Transverse colon (tissue), 4 donors: Measurements from ENCODE around the gene ACR. TPM values are rescaled to one million over a fixed set of nuclear protein-coding genes. Genes with fewer than 3 reads are reported as not detected.

Experiments used
- DNase-seq: peaks from one replicate; pipeline ENCODE4 v3.0.0-alpha.2; 2019
- H3K27ac ChIP-seq, 4 donors: fragments of 200-600 bp; sonication (generic); 2 replicates each; pipeline ENCODE4 v1.5.1; 2016 to 2018; ENCODE audit warnings: inconsistent platforms in 4 of 4
- H3K27me3 ChIP-seq: fragments of 200-600 bp; sonication (generic); 2 replicates; pipeline ENCODE4 v1.5.1; 2017; ENCODE audit warnings: inconsistent platforms
- H3K36me3 ChIP-seq, 4 donors: fragments of 200-600 bp; sonication (generic); 2 replicates each; pipeline ENCODE4 v1.5.1; 2017 to 2019; ENCODE audit warnings: inconsistent platforms in 4 of 4
- H3K4me1 ChIP-seq, 4 donors: fragments of 200-600 bp; sonication (generic); 2 replicates each; pipeline ENCODE4 v1.5.1; 2017 to 2020; ENCODE audit warnings: inconsistent platforms in 4 of 4
- H3K4me3 ChIP-seq, 4 donors: fragments of 200-600 bp; sonication (generic); 1 replicate in 1 of 4; 2 replicates in 3 of 4; pipeline versions ENCODE4 v1.5.1 to v1.6.1; 2017 to 2019; ENCODE audit warnings: inconsistent platforms in 4 of 4
- H3K9me3 ChIP-seq, 2 donors: fragments of 200-600 bp; sonication (generic); 2 replicates each; pipeline ENCODE4 v1.5.1; 2017 to 2019; ENCODE audit warnings: inconsistent platforms in 2 of 2
- CTCF ChIP-seq, 5 experiments: fragments of 200-600 bp in 3 of 5; fragments of 450-650 bp in 2 of 5; sonication (generic) in 3 of 5; IDR thresholded peaks; 1 replicate in 2 of 5; 2 replicates in 3 of 5; pipeline ENCODE4 v1.5.1; 2016 to 2017; ENCODE audit warnings: antibody characterized with exemption in 5 of 5, inconsistent platforms in 3 of 5, mild to moderate bottlenecking in 2 of 5, moderate library complexity in 1 of 5
- EP300 ChIP-seq: sonication (generic); formaldehyde crosslinking; IDR thresholded peaks from one replicate; pipeline ENCODE4 v1.6.1; 2017; ENCODE audit warnings: antibody characterized with exemption, low read depth
- POLR2A ChIP-seq: fragments of 450-650 bp; IDR thresholded peaks from one replicate; pipeline ENCODE4 v1.6.1; 2016; ENCODE audit warnings: antibody characterized with exemption, mild to moderate bottlenecking, moderate library complexity
- POLR2AphosphoS5 ChIP-seq, 3 donors: sonication (generic); formaldehyde crosslinking; IDR thresholded peaks; one replicate each; pipeline ENCODE4 v1.6.1; 2016; ENCODE audit warnings: antibody characterized with exemption in 3 of 3
- WGBS, 2 donors: methylation state at CpG; one replicate each; pipeline ENCODE4 v1.1.5; 2018; ENCODE audit warnings: low coverage in 1 of 2; 5-methylcytosine and 5-hydroxymethylcytosine counted together
- in situ Hi-C, 4 donors: fragments of 200-750 bp; cut with MboI; loops; one replicate each; pipeline versions ENCODE4 v1.15.0 to v1.15.1; 2017; ENCODE audit warnings: low sequenced_read_pairs in 3 of 4, low pct_ligation_motif_present in 1 of 4, low pct_unique_long_range_greater_than_20kb in 1 of 4
- intact Hi-C: fragments of 100-400 bp; cut with DNase I; formaldehyde crosslinking; loops from one replicate; pipeline ENCODE4 v1.15.1; 2023; ENCODE audit warnings: low total_unique reads
- total RNA-seq, 4 donors: library from RNA; depleted of rRNA; stranded (reverse); fragments of >200 nt; gene quantifications; one replicate each; pipeline ENCODE4 v1.1.0, GENCODE V29; 2016

Gene ACR
- not detected for total RNA-seq

GRCh38 chr22:50737728-50738648, at the start of gene ACR:
ACR (plus strand) TSS chr22:50738204; CDS start chr22:50738236, 32 bp downstream.
- DNase-seq = no peak
- Histone ChIP-seq H3K4me1 (no peaks in the 10 kb centered on the region), H3K27me3 (no peaks in the 10 kb centered on the region), H3K27ac (no peak within 1 kb of the TSS), H3K9me3 (no peaks in the 10 kb centered on the region), H3K36me3 (no peaks in the 10 kb centered on the region), H3K4me3 (no peak within 1 kb of the TSS)
- WGBS, 2 donors = 84% methylated on average over 13 of the region's 13 CpGs; no CpG with 5 or more reads in 1 of the 2 donors
- TF ChIP-seq CTCF (IDR thresholded peaks at IDR 0.05) = no peak
- no peak for TF ChIP-seq POLR2A
- TF ChIP-seq POLR2AphosphoS5 (IDR thresholded peaks at IDR 0.05) = no peak
- no peak for TF ChIP-seq EP300
- in situ Hi-C loops (no loop called here), intact Hi-C loops (no loop called here)

DNA sequence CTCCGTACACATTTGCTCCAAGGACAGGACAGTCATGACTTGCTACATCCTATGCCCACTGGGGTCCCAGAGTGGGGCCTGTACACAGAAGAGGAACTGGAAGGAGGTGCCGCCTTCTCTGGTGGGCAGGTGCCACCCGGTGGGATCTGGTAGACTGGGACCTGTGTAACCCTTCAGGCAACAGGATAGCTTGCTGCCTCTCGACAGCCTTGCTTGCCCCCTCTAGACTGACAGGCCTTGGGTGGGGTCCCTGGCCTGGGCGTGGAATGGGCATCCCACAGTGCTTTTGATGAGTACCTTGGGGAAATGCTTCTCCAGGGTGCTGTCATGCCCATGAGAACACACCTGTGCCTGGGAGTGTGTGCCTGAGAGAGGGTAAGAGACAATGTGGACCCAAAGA, 49.6 kb upstream of the ACR start:
- H3K27ac ChIP-seq = no peak overlapping the region
- H3K9me3 ChIP-seq = no peaks in the 10 kb centered on the region
- TF ChIP-seq EP300 (no peak), CTCF (IDR thresholded peaks at IDR 0.05) (no peak), POLR2A (no peak), POLR2AphosphoS5 (IDR thresholded peaks at IDR 0.05) (no peak)
- no peak for DNase-seq
- intact Hi-C loops = no loop called here
- H3K4me1 ChIP-seq = no peaks in the 10 kb centered on the region
- in situ Hi-C loops = no loop called here
- H3K36me3 ChIP-seq = no peaks in the 10 kb centered on the region
- H3K4me3 ChIP-seq = no peak overlapping the region
- H3K27me3 ChIP-seq = peaks cover 9% of the 10 kb centered on the region
- 93% methylated on average over 5 of the region's 5 CpGs; no CpG with 5 or more reads in 1 of the 2 donors for WGBS, 2 donors

DNA sequence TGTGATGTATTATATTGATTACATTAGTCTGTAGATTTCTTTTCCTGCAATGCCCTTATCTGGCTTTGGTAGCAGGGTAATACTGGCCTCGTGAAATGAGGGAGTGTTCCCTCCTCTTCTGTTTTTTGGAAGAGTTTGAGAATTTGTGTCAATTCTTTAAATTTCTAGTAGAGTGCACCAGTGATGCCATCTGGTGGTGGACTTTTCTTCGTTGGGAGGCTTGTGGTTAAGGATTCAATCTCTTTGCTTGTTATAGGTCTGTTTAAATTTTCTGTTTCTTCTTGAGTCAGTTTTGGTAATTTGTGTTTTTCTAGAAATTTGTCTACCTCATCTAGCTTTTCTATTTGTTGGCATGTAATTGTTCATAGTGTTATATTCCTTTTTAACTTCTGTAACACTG, 46.5 kb upstream of the ACR start:
- H3K27ac ChIP-seq = no peak overlapping the region
- no peaks in the 10 kb centered on the region for H3K9me3 ChIP-seq
- intact Hi-C loops (no loop called here), in situ Hi-C loops (no loop called here)
- 10 to 11% methylated on average over 2 of the region's 2 CpGs for WGBS, 2 donors
- peak; percentile 23 for DNase-seq
- no peak for TF ChIP-seq POLR2AphosphoS5 (IDR thresholded peaks at IDR 0.05)
- no peak for TF ChIP-seq EP300
- peak; percentile 29 to 49 (median 43) for TF ChIP-seq CTCF (IDR thresholded peaks at IDR 0.05)
- TF ChIP-seq POLR2A = no peak
- H3K4me1 ChIP-seq = no peaks in the 10 kb centered on the region
- no peak overlapping the region for H3K4me3 ChIP-seq
- peaks cover 9% of the 10 kb centered on the region for H3K27me3 ChIP-seq
- no peaks in the 10 kb centered on the region for H3K36me3 ChIP-seq

DNA sequence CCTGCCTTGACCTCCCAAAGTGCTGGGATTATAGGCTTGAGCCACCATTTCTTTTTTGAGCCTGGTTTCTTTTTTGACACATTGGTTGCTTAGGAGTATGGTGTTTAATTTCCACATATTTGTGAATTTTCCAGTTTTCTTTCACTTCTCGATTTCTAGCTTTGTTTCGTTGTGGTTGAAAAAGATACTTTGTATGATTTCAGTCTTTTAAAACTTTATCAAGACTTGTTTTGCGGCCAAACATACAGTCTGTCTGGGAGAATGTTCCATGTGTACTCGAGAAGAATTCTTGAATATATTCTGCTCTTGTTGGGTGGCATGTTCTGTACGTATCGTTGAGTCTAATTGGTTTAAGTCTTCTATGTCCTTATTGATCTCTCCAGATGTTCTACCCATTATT, 44.5 kb upstream of the ACR start:
- H3K36me3 ChIP-seq = no peaks in the 10 kb centered on the region
- DNase-seq = no peak
- no peak for TF ChIP-seq POLR2AphosphoS5 (IDR thresholded peaks at IDR 0.05)
- H3K27me3 ChIP-seq = peaks cover 4% of the 10 kb centered on the region
- H3K4me3 ChIP-seq = no peak overlapping the region
- in situ Hi-C loops (no loop called here), intact Hi-C loops (no loop called here)
- H3K27ac ChIP-seq = no peak overlapping the region
- no peaks in the 10 kb centered on the region for H3K9me3 ChIP-seq
- H3K4me1 ChIP-seq = peaks cover 0 to 12% (median 8%) of the 10 kb centered on the region in 4 donors
- WGBS, 2 donors = 80 to 84% methylated on average over 6 of the region's 6 CpGs
